SKM-1 (cell line): Measurements from ENCODE around the gene SCYL3.
"Not testable (repeated sequence)": the region's sequence is repeated elsewhere in the genome, so short reads cannot be mapped to it uniquely, and the experiment has no call there.

Experiments used
- DNase-seq: peaks from one replicate; lab custom pipeline; 2025; ENCODE audit not compliant: unreplicated experiment; lab: John Stamatoyannopoulos, UW

SCYL3 gene

DNA sequence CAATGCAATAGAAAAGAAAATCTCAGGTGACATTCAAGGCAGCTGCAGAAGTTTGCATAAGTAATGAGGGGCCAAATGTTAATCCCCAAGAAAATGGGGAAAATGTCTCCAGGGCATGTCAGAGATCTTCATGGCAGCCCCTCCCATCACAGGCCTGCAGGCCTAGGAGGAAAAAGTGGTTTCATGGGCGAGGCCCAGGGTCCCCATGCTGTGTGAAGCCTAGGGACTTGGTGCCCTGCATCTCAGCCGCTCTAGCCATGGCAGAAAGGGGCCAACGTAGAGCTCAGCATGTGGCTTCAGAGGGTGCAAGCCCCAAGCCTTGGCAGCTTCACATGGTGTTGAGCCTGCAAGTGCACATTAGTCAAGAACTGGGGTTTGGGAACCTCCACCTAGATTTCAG, 21.7 kb downstream of the SCYL3 start:
- not testable (repeated sequence) for DNase-seq

DNA sequence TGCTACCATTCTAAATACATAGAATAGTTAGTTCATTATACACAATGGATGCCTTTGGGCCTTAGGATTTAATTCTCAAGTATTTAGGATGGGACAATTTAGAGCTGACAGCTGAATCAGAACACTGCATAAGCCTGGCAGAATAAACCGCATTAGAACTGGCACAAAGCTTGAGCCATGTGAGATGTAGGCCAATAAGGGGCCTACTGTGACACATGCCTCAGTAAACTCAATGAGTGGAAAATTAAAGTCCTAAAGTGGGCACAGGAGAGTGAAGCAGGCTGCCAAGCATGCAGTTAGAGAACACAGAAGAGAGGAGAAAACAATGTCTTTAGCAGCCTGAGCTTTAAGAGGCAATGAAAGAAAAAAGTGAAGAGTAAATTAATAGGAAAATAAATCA, 24.3 kb downstream of the SCYL3 start:
- DNase-seq, result no peak

GRCh38 chr1:169868978-169869377, 24.7 kb downstream of the SCYL3 start:
- no peak for DNase-seq

DNA sequence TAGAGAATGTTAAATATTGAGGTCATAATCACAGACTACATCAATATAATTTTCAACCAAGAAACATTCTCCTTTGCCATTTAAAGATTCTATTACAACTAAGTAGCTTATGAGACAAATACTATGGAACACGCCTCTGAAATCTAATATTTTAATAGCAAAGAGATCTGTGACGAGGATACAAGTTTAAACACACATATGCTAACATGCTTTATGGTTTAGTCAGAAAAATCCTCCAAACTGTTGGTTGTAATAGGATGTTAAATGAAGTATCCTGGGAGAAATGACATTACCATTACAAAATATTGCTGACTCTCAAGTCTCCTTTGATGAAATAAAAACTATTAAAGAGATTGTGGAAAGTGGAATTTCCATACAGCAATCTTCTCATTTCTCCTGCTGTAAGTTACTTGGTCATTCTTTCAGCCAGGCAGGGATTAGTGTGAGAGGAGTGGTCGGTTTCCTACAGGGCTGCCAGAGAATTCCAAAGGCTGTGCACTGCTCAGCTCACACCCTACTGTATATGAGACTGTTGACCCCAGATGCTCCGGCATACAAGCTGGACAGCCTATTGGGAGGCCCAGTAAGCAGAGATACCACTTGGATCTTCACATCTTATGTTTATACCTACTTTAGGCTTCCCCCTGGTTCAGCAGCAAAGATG, 26.6 kb downstream of the SCYL3 start:
- no peak for DNase-seq

DNA sequence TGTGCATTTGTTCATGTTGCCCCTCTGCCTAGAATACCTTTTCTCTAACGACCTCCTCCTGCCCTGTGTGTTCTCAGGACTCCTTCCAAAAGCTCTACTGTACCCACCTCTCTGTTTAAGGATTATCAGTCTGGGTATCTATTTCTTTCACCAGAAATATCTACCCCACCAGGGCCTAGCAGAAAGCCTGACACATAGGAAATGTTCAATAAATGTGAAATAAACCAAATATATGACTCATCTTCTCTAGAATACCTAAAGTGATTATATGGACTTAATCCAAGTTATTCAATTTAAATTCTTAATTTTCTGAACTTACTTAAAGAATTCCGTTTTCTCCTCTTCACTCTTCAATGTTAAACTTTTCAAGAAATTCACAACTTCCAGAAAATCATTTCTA, 27.1 kb downstream of the SCYL3 start:
- DNase-seq, result no peak

DNA sequence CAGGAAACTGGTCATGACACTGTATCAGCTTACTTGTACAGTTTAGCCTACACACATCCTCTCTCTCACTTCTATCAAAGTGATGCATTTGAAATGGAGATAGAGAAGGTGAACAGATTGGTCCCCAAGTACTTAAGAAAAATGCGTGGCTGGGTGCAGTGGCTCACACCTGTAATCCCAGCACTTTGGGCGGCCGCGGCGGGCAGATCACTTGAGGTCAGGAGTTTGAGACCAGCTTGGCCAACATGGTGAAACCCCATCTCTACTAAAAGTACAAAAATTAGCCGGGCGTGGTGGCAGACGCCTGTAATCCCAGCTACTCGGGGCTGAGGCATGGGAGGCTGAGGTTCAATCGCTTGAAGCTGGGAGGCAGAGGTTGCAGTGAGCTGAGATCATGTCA, 29.2 kb downstream of the SCYL3 start:
- not testable (repeated sequence) for DNase-seq

GRCh38 chr1:169860750-169861149, 32.9 kb downstream of the SCYL3 start:
- no peak for DNase-seq

- DNase-seq, result no peak
These were observed 33.5 kb downstream of the SCYL3 start for GRCh38 chr1:169860187-169860586.

- DNase-seq, result no peak
These were observed 34.7 kb downstream of the SCYL3 start for GRCh38 chr1:169859001-169859400.

- no peak for DNase-seq
These were observed 35.2 kb downstream of the SCYL3 start for GRCh38 chr1:169858467-169858866.

DNA sequence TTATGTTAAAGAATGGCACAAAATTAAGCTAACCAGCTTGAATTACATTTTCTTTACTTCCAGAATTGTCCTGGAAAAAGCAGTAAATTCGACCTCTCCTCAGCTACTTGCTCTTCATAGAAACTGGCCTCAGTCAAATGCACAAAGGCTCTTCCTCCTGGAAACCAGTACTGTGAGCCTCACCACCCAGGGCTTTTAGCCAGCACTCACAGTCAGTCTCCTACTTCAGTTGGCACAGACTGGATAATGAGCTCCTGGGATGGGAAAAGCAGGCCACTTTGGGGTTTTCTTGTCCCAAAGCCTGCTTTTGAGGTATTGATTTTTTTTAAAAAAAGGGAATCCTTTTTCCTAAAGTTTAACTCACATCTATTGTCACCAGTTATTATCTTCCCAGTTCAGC, 40.4 kb downstream of the SCYL3 start:
- DNase-seq, result no peak

DNA sequence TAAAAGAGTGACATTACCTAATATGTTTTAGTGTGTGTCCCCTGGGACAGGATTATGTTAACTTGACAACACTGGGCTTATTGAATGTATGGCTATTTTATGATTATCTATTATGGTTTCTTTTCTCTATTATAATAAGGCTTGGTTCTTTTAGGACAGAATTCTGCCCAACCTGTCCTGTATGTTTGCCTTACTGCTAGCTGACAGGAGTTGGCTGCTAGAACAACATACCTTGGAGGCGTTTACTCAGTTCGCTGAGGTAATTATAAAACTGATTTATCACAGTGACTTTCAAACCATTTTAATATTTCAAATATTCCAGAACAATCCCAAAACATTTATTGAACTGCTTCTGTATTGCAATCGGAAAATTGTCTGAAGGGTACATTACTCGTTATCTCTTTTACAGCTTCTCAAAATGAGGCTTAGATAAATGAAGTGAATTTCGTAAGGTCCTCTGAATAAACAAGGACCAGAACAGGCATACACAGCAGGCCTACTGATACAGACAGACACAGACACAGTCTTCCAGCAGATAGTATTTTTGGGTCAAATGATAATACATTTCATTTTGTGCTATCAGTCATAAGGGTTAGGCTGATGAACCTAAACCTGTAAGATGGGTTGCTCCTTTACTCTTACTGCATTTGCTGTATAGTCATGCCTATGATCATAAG, 44.2 kb downstream of the SCYL3 start:
- no peak for DNase-seq

GRCh38 chr1:169848456-169848855, 45.2 kb downstream of the SCYL3 start:
- DNase-seq, result no peak

DNA sequence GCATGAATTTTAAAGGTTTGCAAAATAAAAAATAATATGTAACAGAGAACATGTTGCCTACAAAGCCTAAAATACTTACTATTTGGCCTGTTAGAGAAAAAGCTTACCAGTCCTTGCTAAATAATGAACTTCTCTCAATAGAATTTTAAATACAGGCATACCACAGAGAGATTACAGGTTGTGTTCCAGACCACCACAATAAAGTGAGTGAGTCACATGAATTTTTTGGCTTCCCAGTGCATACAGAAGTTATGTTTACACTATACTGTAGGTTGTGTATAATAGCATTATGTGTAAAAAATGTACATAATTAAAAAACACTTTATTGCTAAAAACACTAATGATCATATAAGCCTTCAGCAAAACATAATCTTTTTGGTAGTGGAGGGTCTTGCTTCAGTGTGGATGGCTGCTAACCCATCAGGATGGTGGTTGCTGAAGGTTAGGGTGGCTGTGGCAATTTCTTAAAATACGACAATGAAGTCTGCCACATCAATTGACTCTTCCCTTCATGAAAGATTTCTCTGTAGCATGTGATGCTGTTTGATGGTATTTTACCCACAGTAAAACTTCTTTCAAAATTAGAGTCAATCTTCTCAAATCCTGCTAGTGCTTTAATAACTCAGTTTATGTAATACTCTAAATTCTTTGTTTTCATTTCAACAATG, 48.6 kb downstream of the SCYL3 start:
- DNase-seq, result no peak

GRCh38 chr1:169838942-169839341, 54.8 kb downstream of the SCYL3 start:
- DNase-seq, result no peak

GRCh38 chr1:169836198-169836597, 57.5 kb downstream of the SCYL3 start:
- DNase-seq, result no peak

DNA sequence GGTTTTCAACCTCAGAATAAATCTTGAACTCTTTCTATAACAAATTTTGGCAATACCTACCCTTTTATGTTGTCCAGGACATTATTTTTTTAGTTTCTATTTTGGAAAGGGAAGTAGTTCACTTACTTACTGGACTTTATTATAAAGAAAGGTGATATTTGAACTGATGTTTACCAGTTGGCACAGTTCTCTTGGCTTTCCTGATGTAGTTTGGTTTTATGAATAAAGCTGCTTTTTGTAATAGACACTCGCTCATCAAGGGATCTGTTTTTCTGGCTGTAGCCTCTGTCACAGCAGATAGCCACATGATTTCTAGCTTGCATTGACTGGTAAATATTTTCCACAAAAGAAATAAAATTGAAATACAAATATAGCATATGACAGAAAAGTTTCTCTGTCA, 58.0 kb downstream of the SCYL3 start:
- no peak for DNase-seq

DNA sequence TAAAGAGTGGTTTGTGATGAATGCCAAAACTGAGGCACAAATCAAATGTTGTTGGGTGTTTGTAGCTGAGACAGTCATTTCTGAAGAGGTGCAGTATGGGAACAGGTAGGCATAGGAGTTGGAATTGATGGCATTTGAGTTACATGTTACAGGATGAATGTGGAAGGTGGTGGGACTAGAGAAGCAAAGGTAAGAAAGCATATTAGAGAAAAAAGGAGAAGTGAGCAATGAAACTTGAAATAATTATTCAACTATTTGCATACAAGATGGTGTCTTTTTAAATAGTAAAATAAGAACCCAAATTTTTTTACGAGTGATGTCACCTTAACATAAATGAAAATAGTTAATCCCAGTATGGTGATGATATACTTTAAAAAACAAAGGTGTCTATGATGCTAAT, 58.8 kb downstream of the SCYL3 start:
- DNase-seq, result no peak

DNA sequence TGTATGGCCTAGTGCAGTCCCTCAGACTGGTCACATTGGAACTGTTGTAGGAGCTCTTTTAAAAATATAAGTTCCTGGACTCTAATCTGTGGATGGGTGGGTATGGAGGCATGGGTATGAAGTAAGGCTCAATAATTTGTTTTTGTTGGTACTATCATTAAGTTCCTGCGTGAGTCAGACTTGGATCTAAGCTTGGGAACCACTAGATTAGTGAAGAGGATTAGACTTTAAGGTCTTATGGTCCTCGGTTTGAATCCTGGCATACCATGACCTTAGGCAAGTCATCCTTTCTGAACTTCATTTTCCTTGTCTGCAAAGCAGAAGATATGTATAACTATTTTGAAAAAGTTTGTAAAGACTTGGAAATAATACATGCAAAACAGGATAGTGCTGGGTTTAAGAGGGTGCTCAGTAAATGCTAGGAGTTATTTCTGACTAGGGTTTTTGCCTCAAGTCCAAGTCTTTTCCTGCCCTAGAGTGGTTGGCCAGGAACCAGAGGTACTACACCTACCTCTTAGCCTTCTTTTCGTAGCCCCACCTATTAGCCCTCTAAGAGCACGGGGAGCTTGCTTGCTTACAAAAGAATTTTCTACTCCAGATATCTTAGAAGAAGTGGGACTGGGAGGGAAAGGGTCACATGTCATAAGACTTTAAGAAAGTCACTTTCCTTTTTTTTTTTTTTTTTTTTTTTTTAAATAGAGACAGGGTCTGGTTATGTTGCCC, 60.4 kb downstream of the SCYL3 start:
- DNase-seq, result no peak

- no peak for DNase-seq
These were observed 64.0 kb downstream of the SCYL3 start for GRCh38 chr1:169829671-169830070.

DNA sequence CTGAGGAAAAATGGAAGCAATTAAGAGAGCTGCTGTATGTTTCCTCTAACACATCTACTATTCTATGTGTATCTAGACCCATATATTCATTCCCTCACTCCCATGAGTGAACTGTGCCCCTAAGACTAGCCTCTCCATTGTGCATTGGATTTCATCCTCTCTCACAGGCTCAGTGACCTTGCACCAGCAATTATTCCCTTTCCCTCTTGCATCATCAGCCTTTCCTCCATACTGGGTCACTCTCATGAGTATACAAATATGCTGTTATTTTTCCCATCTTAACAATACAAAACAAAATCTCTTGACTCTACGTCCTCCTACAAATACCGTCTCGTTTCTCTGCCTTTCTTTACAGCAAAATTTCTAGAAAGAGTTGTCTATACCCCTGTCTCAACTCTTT, 69.5 kb downstream of the SCYL3 start:
- no peak for DNase-seq

DNA sequence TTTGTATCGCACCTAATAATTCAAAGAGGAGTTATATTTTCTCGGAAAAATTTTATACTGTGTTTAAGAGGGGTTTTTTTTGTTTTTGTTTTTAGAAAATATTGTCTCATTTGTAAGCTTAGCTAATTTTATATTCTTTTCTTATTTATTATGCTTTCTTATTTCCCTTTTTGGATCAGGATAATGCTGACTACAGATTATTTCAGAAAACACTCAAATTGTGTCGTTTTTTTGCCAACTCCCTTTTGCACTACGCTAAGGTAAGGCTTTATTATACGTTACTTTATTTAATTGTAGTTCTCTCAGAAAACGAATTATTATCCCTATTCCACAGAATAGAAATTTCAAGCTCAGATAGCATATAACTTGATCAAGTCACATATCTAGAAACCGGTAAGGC, 72.2 kb downstream of the SCYL3 start:
- DNase-seq, result no peak
